Measurements from ENCODE around the gene ALG2. TPM values are rescaled to one million over a fixed set of nuclear protein-coding genes. Genes with fewer than 3 reads are reported as not detected.

The ALG2 gene
- total RNA-seq, 1 experiment from 2014 or later, result 30.1 TPM

- H3K27ac ChIP-seq (ENCODE audit: low read depth, low read length, poor library complexity, severe bottlenecking), result no peak overlapping the region
- TF ChIP-seq EZH2 (IDR thresholded peaks at IDR 0.05; ENCODE audit: borderline replicate concordance, low read depth, low read length, poor library complexity, severe bottlenecking) (no peak), CTCF (conservative IDR thresholded peaks at IDR 0.05; ENCODE audit: low read depth, low read length) (no peak)
- no TSS peak for BruUV-seq (replicated peaks)
- no peaks in the 10 kb centered on the region for H3K9me3 ChIP-seq (ENCODE audit: low read depth, low read length, poor library complexity, severe bottlenecking)
- H3K4me1 ChIP-seq (ENCODE audit: insufficient read depth, low read length, poor library complexity, severe bottlenecking), result no peaks in the 10 kb centered on the region
- POLR2A ChIA-PET (ENCODE audit: low non-redundant PET), result interaction anchor here (0.6 kb wide), 1 partner anchor 13 kb away, joined by 4 read pairs; no protein-coding TSS in a partner anchor
- no peaks in the 10 kb centered on the region for H3K36me3 ChIP-seq (ENCODE audit: insufficient read depth, low read length, poor library complexity, severe bottlenecking)
- no peaks in the 10 kb centered on the region for H3K27me3 ChIP-seq (replicated peaks; ENCODE audit: insufficient read depth, low read depth, low read length, poor library complexity)
- DNase-seq (ENCODE audit: low spot score), result no peak
- no peak overlapping the region for H3K4me3 ChIP-seq (ENCODE audit: low read depth, low read length, poor library complexity, severe bottlenecking)
- intact Hi-C loops (cut with micrococcal nuclease; ENCODE audit: unreplicated experiment), result no loop called here
- CTCF ChIA-PET, result no interaction called here
These were observed 36.1 kb upstream of the ALG2 start for GRCh38 chr9:99257723-99258389.

- Histone ChIP-seq H3K9me3 (ENCODE audit: low read depth, low read length, poor library complexity, severe bottlenecking) (no peaks in the 10 kb centered on the region), H3K27me3 (replicated peaks; ENCODE audit: insufficient read depth, low read depth, low read length, poor library complexity) (no peaks in the 10 kb centered on the region), H3K4me1 (ENCODE audit: insufficient read depth, low read length, poor library complexity, severe bottlenecking) (no peaks in the 10 kb centered on the region), H3K36me3 (ENCODE audit: insufficient read depth, low read length, poor library complexity, severe bottlenecking) (no peaks in the 10 kb centered on the region), H3K27ac (ENCODE audit: low read depth, low read length, poor library complexity, severe bottlenecking) (no peak overlapping the region), H3K4me3 (ENCODE audit: low read depth, low read length, poor library complexity, severe bottlenecking) (no peak overlapping the region)
- no peak for DNase-seq (ENCODE audit: low spot score)
- BruUV-seq (replicated peaks), result no TSS peak
- intact Hi-C loops (cut with micrococcal nuclease; ENCODE audit: unreplicated experiment), result no loop called here
- ChIA-PET CTCF (no interaction called here), POLR2A (ENCODE audit: low non-redundant PET) (no interaction called here)
- TF ChIP-seq EZH2 (IDR thresholded peaks at IDR 0.05; ENCODE audit: borderline replicate concordance, low read depth, low read length, poor library complexity, severe bottlenecking) (no peak), CTCF (conservative IDR thresholded peaks at IDR 0.05; ENCODE audit: low read depth, low read length) (no peak)
These were observed 33.9 kb upstream of the ALG2 start for GRCh38 chr9:99255651-99256050.

DNA sequence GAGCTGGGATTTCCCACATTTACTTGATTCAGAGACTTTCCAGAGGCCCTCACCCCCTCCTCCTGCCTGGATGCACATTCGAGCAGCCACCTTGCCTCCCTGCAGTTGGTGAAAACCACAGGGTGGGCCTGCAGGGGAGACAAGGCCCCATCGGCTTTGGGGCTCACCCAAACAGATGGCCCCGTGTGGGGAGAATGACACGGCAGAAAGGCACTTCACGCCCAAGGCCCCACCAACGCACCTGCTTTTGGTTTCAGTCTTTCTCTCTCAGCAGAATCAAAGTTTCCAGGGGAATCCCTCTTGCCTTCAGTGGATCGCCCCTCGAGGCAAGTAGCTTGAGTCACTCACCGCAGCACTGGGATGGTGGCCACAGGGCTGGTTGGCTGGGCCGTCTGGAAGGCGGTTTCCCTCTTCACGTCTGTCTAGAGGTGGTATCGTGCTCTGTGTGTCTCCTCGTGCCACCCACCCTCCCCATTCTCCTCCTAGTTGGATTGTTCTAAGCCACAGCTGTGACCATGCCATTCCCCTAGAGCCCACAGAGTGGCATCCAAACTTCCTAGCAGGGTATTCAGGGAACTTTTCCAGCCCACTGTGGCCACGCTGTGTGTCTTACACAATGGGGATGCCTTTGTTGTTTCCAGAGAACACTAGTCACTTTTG is 32.2 kb upstream of the ALG2 start:
- TF ChIP-seq CTCF (conservative IDR thresholded peaks at IDR 0.05; ENCODE audit: low read depth, low read length), result no peak
- Histone ChIP-seq H3K9me3 (ENCODE audit: low read depth, low read length, poor library complexity, severe bottlenecking) (no peaks in the 10 kb centered on the region), H3K27me3 (replicated peaks; ENCODE audit: insufficient read depth, low read depth, low read length, poor library complexity) (no peaks in the 10 kb centered on the region), H3K27ac (ENCODE audit: low read depth, low read length, poor library complexity, severe bottlenecking) (no peak overlapping the region), H3K36me3 (ENCODE audit: insufficient read depth, low read length, poor library complexity, severe bottlenecking) (no peaks in the 10 kb centered on the region), H3K4me3 (ENCODE audit: low read depth, low read length, poor library complexity, severe bottlenecking) (no peak overlapping the region), H3K4me1 (ENCODE audit: insufficient read depth, low read length, poor library complexity, severe bottlenecking) (no peaks in the 10 kb centered on the region)
- BruUV-seq (replicated peaks), result no TSS peak
- ChIA-PET CTCF (no interaction called here), POLR2A (ENCODE audit: low non-redundant PET) (no interaction called here)
- intact Hi-C loops (cut with micrococcal nuclease; ENCODE audit: unreplicated experiment), result no loop called here
- no peak for DNase-seq (ENCODE audit: low spot score)
